SJCRH30 (cell line): Measurements from ENCODE around the gene LGI4. TPM values are rescaled to one million over a fixed set of nuclear protein-coding genes. Genes with fewer than 3 reads are reported as not detected.
A peak's percentile ranks its signal among the peaks of the same experiment; 100 is the strongest.
"Not testable (repeated sequence)": the region's sequence is repeated elsewhere in the genome, so short reads cannot be mapped to it uniquely, and the experiment has no call there.

ENCODE experiments used
- DNase-seq, 2 experiments: peaks; one replicate each; pipeline ENCODE4 v3.0.0-alpha.2; 2015 to 2020
- H3K27ac ChIP-seq: fragments of 250-450 bp; sonication (Bioruptor Pico); 2 replicates; pipeline ENCODE4 v1.5.1; 2020; ENCODE audit warnings: mild to moderate bottlenecking, moderate library complexity
- H3K27me3 ChIP-seq: fragments of 250-450 bp; sonication (Bioruptor Pico); 2 replicates; pipeline ENCODE4 v1.5.1; 2020; ENCODE audit warnings: mild to moderate bottlenecking, moderate library complexity
- H3K36me3 ChIP-seq: fragments of 250-450 bp; sonication (Bioruptor Pico); 2 replicates; pipeline ENCODE4 v1.5.1; 2020; ENCODE audit warnings: mild to moderate bottlenecking, moderate library complexity
- H3K4me1 ChIP-seq: fragments of 250-450 bp; sonication (Bioruptor Pico); 2 replicates; pipeline ENCODE4 v1.5.1; 2020; ENCODE audit warnings: mild to moderate bottlenecking, moderate library complexity
- H3K4me3 ChIP-seq: fragments of 250-450 bp; sonication (Bioruptor Pico); 2 replicates; pipeline ENCODE4 v1.5.1; 2020; ENCODE audit warnings: mild to moderate bottlenecking, moderate library complexity
- H3K9me3 ChIP-seq: fragments of 250-450 bp; sonication (Bioruptor Pico); replicated peaks from 2 replicates; pipeline ENCODE4 v1.5.1; 2020; ENCODE audit warnings: mild to moderate bottlenecking, moderate library complexity
- total RNA-seq: library from RNA; depleted of rRNA; stranded (reverse); fragments of >200 nt; shearing (Covaris generic); gene quantifications from 2 replicates; pipeline ENCODE4 v1.2.3, GENCODE V29; 2014

Gene LGI4
- total RNA-seq, 1 experiment from 2014 or later, result not detected

GRCh38 chr19:35101949-35102348 is 32.9 kb downstream of the LGI4 start:
- not testable (repeated sequence) for H3K27me3 ChIP-seq, H3K4me1 ChIP-seq, H3K4me3 ChIP-seq, H3K27ac ChIP-seq, H3K9me3 ChIP-seq, H3K36me3 ChIP-seq, DNase-seq

GRCh38 chr19:35100588-35101533 is 34.0 kb downstream of the LGI4 start:
- no peak overlapping the region for H3K27ac ChIP-seq
- no peaks in the 10 kb centered on the region for H3K36me3 ChIP-seq
- no peaks in the 10 kb centered on the region for H3K4me1 ChIP-seq
- H3K9me3 ChIP-seq, result no peaks in the 10 kb centered on the region
- no peaks in the 10 kb centered on the region for H3K27me3 ChIP-seq
- no peak for DNase-seq
- no peak overlapping the region for H3K4me3 ChIP-seq

GRCh38 chr19:35099897-35100275 is 35.0 kb downstream of the LGI4 start:
- Histone ChIP-seq H3K27ac (no peak overlapping the region), H3K36me3 (no peaks in the 10 kb centered on the region), H3K9me3 (no peaks in the 10 kb centered on the region), H3K27me3 (no peaks in the 10 kb centered on the region), H3K4me1 (no peaks in the 10 kb centered on the region), H3K4me3 (no peak overlapping the region)
- DNase-seq, result no peak

- H3K27ac ChIP-seq, result no peak overlapping the region
- no peaks in the 10 kb centered on the region for H3K9me3 ChIP-seq
- no peaks in the 10 kb centered on the region for H3K27me3 ChIP-seq
- no peak for DNase-seq
- H3K4me1 ChIP-seq, result no peaks in the 10 kb centered on the region
- H3K4me3 ChIP-seq, result no peak overlapping the region
- no peaks in the 10 kb centered on the region for H3K36me3 ChIP-seq
Observed at GRCh38 chr19:35099155-35099896, 35.5 kb downstream of the LGI4 start.

- Histone ChIP-seq H3K4me3 (no peak overlapping the region), H3K4me1 (no peaks in the 10 kb centered on the region), H3K27me3 (0 out of 2 replicates have a peak, but pooled peaks cover 2% of the 10 kb centered on the region), H3K27ac (no peak overlapping the region), H3K36me3 (no peaks in the 10 kb centered on the region), H3K9me3 (no peaks in the 10 kb centered on the region)
- no peak for DNase-seq
Observed at GRCh38 chr19:35098413-35099049, 36.3 kb downstream of the LGI4 start.

GRCh38 chr19:35095667-35096368 is 39.0 kb downstream of the LGI4 start:
- H3K27me3 ChIP-seq, result 0 out of 2 replicates have a peak, but pooled peaks cover 2% of the 10 kb centered on the region
- no peak for DNase-seq

GRCh38 chr19:35094656-35095055 is 40.2 kb downstream of the LGI4 start:
- Histone ChIP-seq H3K36me3 (no peaks in the 10 kb centered on the region), H3K4me3 (no peak overlapping the region), H3K27ac (no peak overlapping the region), H3K9me3 (no peaks in the 10 kb centered on the region), H3K4me1 (no peaks in the 10 kb centered on the region), H3K27me3 (0 out of 2 replicates have a peak, but pooled peaks cover 2% of the 10 kb centered on the region)
- DNase-seq, result no peak

More at GRCh38 chr19:35095667-35096368, 39.0 kb downstream of the LGI4 start:
- no peaks in the 10 kb centered on the region for H3K9me3 ChIP-seq
- H3K27ac ChIP-seq, result no peak overlapping the region
- H3K4me3 ChIP-seq, result no peak overlapping the region
- H3K4me1 ChIP-seq, result no peaks in the 10 kb centered on the region
- no peaks in the 10 kb centered on the region for H3K36me3 ChIP-seq

GRCh38 chr19:35093941-35094647 is 40.8 kb downstream of the LGI4 start:
- Histone ChIP-seq H3K4me1 (no peaks in the 10 kb centered on the region; the same call in 1 of the 2 replicates), H3K36me3 (no peaks in the 10 kb centered on the region), H3K27ac (no peak overlapping the region), H3K4me3 (no peak overlapping the region), H3K27me3 (0 out of 2 replicates have a peak, but pooled peaks cover 2% of the 10 kb centered on the region), H3K9me3 (no peaks in the 10 kb centered on the region)
- no peak for DNase-seq

- H3K27ac ChIP-seq, result no peak overlapping the region
- no peak for DNase-seq
- H3K36me3 ChIP-seq, result no peaks in the 10 kb centered on the region
- 0 out of 2 replicates have a peak, but pooled peaks cover 2% of the 10 kb centered on the region for H3K27me3 ChIP-seq
- H3K4me1 ChIP-seq, result peaks cover 4% of the 10 kb centered on the region; the same call in 1 of the 2 replicates
- H3K9me3 ChIP-seq, result no peaks in the 10 kb centered on the region
- H3K4me3 ChIP-seq, result no peak overlapping the region
Observed at GRCh38 chr19:35093430-35093829, 41.4 kb downstream of the LGI4 start.

- no peaks in the 10 kb centered on the region for H3K9me3 ChIP-seq
- peaks cover 9% of the 10 kb centered on the region; the same call in 1 of the 2 replicates for H3K4me1 ChIP-seq
- H3K36me3 ChIP-seq, result no peaks in the 10 kb centered on the region
- no peak overlapping the region for H3K27ac ChIP-seq
- H3K27me3 ChIP-seq, result 0 out of 2 replicates have a peak, but pooled peaks cover 2% of the 10 kb centered on the region
- DNase-seq, result peak; percentile 45 to 76
- no peak overlapping the region for H3K4me3 ChIP-seq
Observed at GRCh38 chr19:35090506-35091214, 44.2 kb downstream of the LGI4 start.

GRCh38 chr19:35090160-35090505 is 44.7 kb downstream of the LGI4 start:
- Histone ChIP-seq H3K4me3 (no peak overlapping the region), H3K27ac (no peak overlapping the region), H3K27me3 (0 out of 2 replicates have a peak, but pooled peaks cover 2% of the 10 kb centered on the region), H3K36me3 (no peaks in the 10 kb centered on the region), H3K9me3 (no peaks in the 10 kb centered on the region), H3K4me1 (peaks cover 9% of the 10 kb centered on the region; the same call in 1 of the 2 replicates)
- DNase-seq, result no peak

GRCh38 chr19:35089554-35089953 is 45.3 kb downstream of the LGI4 start:
- Histone ChIP-seq H3K9me3 (no peaks in the 10 kb centered on the region), H3K36me3 (no peaks in the 10 kb centered on the region), H3K4me3 (no peak overlapping the region), H3K4me1 (peaks cover 9% of the 10 kb centered on the region; the same call in 1 of the 2 replicates), H3K27ac (no peak overlapping the region), H3K27me3 (0 out of 2 replicates have a peak, but pooled peaks cover 2% of the 10 kb centered on the region)
- DNase-seq, result no peak
